Measurements from ENCODE around the gene FGD4. TPM values are rescaled to one million over a fixed set of nuclear protein-coding genes. Genes with fewer than 3 reads are reported as not detected.

Gene FGD4
- total RNA-seq, 1 experiment from 2014 or later, result 39.7 TPM

DNA sequence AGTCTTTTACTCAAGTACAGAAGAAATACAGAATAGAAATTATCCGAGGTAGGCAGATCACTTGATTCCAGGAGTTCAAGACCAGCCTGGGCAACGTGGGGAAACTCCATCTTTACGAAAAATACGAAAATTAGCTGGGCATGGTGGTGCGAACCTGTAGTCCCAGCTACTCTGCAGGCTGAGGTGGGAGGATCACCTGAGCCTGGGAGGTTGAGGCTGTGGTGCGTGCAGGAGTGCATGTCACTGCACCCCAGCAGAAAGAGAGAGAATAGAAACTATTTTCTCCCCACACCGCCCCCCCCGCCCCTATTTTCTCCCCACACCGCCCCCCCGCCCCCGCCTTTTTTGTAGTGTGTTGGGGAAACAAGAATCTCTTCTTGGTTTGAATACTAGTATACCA is 281.9 kb downstream of the FGD4 start:
- ATAC-seq (no peak), DNase-seq (ENCODE audit: low spot score) (no peak)
- CTCF ChIA-PET, result no interaction called here
- H3K27me3 Mint-ChIP-seq (ENCODE audit: low read depth), result no peaks in the 10 kb centered on the region
- TF ChIP-seq, protein P1, sequence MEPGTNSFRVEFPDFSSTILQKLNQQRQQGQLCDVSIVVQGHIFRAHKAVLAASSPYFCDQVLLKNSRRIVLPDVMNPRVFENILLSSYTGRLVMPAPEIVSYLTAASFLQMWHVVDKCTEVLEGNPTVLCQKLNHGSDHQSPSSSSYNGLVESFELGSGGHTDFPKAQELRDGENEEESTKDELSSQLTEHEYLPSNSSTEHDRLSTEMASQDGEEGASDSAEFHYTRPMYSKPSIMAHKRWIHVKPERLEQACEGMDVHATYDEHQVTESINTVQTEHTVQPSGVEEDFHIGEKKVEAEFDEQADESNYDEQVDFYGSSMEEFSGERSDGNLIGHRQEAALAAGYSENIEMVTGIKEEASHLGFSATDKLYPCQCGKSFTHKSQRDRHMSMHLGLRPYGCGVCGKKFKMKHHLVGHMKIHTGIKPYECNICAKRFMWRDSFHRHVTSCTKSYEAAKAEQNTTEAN (CRISPR knock-in tag; IDR thresholded peaks at IDR 0.05), result no peak
- TF ChIP-seq JUN (CRISPR knock-in tag; IDR thresholded peaks at IDR 0.05), result no peak
- TF ChIP-seq JAZF1 (CRISPR knock-in tag; IDR thresholded peaks at IDR 0.05), result no peak
- TF ChIP-seq GABPB1 (CRISPR knock-in tag; IDR thresholded peaks at IDR 0.05), result no peak
- TF ChIP-seq ATF1 (CRISPR knock-in tag; IDR thresholded peaks at IDR 0.05), result no peak
- TF ChIP-seq ZBTB21 (CRISPR knock-in tag; IDR thresholded peaks at IDR 0.05; ENCODE audit: borderline replicate concordance), result no peak
- TF ChIP-seq, protein P2, sequence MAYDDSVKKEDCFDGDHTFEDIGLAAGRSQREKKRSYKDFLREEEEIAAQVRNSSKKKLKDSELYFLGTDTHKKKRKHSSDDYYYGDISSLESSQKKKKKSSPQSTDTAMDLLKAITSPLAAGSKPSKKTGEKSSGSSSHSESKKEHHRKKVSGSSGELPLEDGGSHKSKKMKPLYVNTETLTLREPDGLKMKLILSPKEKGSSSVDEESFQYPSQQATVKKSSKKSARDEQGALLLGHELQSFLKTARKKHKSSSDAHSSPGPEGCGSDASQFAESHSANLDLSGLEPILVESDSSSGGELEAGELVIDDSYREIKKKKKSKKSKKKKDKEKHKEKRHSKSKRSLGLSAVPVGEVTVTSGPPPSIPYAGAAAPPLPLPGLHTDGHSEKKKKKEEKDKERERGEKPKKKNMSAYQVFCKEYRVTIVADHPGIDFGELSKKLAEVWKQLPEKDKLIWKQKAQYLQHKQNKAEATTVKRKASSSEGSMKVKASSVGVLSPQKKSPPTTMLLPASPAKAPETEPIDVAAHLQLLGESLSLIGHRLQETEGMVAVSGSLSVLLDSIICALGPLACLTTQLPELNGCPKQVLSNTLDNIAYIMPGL (CRISPR knock-in tag; IDR thresholded peaks at IDR 0.05), result no peak
- H3K4me1 Mint-ChIP-seq, result peaks cover 19% of the 10 kb centered on the region
- no peaks in the 10 kb centered on the region for H3K9me3 Mint-ChIP-seq
- POLR2A ChIA-PET, result no interaction called here
- no peak overlapping the region for H3K27ac Mint-ChIP-seq
- peaks cover 10% of the 10 kb centered on the region for H3K36me3 Mint-ChIP-seq
- H3K4me3 Mint-ChIP-seq, result peak overlapping the region; percentile 96

DNA sequence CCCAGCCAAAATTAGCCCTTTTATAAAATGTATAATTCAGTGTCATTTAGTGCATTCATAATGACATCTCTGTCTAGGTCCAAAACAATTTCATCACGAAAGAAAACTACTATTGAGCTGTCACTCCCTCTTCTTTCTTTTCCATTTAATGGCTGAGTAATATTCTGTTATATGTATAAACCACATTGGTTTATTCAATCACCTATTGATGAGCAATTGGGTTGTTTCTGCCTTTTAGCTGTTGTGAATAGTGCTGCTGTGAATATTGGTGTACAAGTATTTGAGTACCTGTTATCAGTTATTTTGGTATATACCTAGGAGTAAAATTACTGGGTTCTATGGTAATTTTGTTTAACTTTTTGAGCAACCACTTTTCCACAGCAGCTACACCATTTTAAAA is 287.0 kb downstream of the FGD4 start:
- ChIA-PET POLR2A (no interaction called here), CTCF (no interaction called here)
- Mint-ChIP-seq H3K4me3 (no peak overlapping the region), H3K27ac (no peak overlapping the region), H3K9me3 (peaks cover 6% of the 10 kb centered on the region; the same call in 1 of the 2 replicates), H3K27me3 (ENCODE audit: low read depth) (no peaks in the 10 kb centered on the region), H3K4me1 (peaks cover 32% of the 10 kb centered on the region), H3K36me3 (peaks cover 19% of the 10 kb centered on the region)
- ATAC-seq (no peak), DNase-seq (ENCODE audit: low spot score) (no peak)
- TF ChIP-seq FOXK1 (CRISPR knock-in tag; IDR thresholded peaks at IDR 0.05) (no peak), SP1 (CRISPR knock-in tag; conservative IDR thresholded peaks at IDR 0.05) (no peak), JUN (CRISPR knock-in tag; IDR thresholded peaks at IDR 0.05) (no peak), GABPB1 (CRISPR knock-in tag; IDR thresholded peaks at IDR 0.05) (no peak), IRF2 (CRISPR knock-in tag; IDR thresholded peaks at IDR 0.05; ENCODE audit: borderline replicate concordance, low read depth) (no peak), PRRX2 (CRISPR knock-in tag; IDR thresholded peaks at IDR 0.05) (no peak), ZBTB21 (CRISPR knock-in tag; IDR thresholded peaks at IDR 0.05; ENCODE audit: borderline replicate concordance) (no peak), ZNF263 (CRISPR knock-in tag; IDR thresholded peaks at IDR 0.05; ENCODE audit: low read depth) (no peak), ETV6 (CRISPR knock-in tag; IDR thresholded peaks at IDR 0.05) (no peak), TCF7 (CRISPR knock-in tag; IDR thresholded peaks at IDR 0.05; ENCODE audit: low read depth) (no peak)
- TF ChIP-seq, protein P3, sequence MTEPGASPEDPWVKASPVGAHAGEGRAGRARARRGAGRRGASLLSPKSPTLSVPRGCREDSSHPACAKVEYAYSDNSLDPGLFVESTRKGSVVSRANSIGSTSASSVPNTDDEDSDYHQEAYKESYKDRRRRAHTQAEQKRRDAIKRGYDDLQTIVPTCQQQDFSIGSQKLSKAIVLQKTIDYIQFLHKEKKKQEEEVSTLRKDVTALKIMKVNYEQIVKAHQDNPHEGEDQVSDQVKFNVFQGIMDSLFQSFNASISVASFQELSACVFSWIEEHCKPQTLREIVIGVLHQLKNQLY (CRISPR knock-in tag; IDR thresholded peaks at IDR 0.05), result no peak
- TF ChIP-seq, protein P4, sequence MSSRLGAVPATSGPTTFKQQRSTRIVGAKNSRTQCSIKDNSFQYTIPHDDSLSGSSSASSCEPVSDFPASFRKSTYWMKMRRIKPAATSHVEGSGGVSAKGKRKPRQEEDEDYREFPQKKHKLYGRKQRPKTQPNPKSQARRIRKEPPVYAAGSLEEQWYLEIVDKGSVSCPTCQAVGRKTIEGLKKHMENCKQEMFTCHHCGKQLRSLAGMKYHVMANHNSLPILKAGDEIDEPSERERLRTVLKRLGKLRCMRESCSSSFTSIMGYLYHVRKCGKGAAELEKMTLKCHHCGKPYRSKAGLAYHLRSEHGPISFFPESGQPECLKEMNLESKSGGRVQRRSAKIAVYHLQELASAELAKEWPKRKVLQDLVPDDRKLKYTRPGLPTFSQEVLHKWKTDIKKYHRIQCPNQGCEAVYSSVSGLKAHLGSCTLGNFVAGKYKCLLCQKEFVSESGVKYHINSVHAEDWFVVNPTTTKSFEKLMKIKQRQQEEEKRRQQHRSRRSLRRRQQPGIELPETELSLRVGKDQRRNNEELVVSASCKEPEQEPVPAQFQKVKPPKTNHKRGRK (CRISPR knock-in tag; IDR thresholded peaks at IDR 0.05; ENCODE audit: borderline replicate concordance), result no peak
- TF ChIP-seq, protein P5, sequence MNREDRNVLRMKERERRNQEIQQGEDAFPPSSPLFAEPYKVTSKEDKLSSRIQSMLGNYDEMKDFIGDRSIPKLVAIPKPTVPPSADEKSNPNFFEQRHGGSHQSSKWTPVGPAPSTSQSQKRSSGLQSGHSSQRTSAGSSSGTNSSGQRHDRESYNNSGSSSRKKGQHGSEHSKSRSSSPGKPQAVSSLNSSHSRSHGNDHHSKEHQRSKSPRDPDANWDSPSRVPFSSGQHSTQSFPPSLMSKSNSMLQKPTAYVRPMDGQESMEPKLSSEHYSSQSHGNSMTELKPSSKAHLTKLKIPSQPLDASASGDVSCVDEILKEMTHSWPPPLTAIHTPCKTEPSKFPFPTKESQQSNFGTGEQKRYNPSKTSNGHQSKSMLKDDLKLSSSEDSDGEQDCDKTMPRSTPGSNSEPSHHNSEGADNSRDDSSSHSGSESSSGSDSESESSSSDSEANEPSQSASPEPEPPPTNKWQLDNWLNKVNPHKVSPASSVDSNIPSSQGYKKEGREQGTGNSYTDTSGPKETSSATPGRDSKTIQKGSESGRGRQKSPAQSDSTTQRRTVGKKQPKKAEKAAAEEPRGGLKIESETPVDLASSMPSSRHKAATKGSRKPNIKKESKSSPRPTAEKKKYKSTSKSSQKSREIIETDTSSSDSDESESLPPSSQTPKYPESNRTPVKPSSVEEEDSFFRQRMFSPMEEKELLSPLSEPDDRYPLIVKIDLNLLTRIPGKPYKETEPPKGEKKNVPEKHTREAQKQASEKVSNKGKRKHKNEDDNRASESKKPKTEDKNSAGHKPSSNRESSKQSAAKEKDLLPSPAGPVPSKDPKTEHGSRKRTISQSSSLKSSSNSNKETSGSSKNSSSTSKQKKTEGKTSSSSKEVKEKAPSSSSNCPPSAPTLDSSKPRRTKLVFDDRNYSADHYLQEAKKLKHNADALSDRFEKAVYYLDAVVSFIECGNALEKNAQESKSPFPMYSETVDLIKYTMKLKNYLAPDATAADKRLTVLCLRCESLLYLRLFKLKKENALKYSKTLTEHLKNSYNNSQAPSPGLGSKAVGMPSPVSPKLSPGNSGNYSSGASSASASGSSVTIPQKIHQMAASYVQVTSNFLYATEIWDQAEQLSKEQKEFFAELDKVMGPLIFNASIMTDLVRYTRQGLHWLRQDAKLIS (CRISPR knock-in tag; IDR thresholded peaks at IDR 0.05; ENCODE audit: borderline replicate concordance), result no peak
- TF ChIP-seq, protein P2 (CRISPR knock-in tag; IDR thresholded peaks at IDR 0.05), result no peak
- TF ChIP-seq, protein P6, sequence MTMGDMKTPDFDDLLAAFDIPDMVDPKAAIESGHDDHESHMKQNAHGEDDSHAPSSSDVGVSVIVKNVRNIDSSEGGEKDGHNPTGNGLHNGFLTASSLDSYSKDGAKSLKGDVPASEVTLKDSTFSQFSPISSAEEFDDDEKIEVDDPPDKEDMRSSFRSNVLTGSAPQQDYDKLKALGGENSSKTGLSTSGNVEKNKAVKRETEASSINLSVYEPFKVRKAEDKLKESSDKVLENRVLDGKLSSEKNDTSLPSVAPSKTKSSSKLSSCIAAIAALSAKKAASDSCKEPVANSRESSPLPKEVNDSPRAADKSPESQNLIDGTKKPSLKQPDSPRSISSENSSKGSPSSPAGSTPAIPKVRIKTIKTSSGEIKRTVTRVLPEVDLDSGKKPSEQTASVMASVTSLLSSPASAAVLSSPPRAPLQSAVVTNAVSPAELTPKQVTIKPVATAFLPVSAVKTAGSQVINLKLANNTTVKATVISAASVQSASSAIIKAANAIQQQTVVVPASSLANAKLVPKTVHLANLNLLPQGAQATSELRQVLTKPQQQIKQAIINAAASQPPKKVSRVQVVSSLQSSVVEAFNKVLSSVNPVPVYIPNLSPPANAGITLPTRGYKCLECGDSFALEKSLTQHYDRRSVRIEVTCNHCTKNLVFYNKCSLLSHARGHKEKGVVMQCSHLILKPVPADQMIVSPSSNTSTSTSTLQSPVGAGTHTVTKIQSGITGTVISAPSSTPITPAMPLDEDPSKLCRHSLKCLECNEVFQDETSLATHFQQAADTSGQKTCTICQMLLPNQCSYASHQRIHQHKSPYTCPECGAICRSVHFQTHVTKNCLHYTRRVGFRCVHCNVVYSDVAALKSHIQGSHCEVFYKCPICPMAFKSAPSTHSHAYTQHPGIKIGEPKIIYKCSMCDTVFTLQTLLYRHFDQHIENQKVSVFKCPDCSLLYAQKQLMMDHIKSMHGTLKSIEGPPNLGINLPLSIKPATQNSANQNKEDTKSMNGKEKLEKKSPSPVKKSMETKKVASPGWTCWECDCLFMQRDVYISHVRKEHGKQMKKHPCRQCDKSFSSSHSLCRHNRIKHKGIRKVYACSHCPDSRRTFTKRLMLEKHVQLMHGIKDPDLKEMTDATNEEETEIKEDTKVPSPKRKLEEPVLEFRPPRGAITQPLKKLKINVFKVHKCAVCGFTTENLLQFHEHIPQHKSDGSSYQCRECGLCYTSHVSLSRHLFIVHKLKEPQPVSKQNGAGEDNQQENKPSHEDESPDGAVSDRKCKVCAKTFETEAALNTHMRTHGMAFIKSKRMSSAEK (CRISPR knock-in tag; IDR thresholded peaks at IDR 0.05; ENCODE audit: borderline replicate concordance), result no peak

Measured in WTC11 (cell line).